Parathyroid adenoma (tissue), 2 donors: ENCODE data around the gene TXNRD2.

Source experiments
- H2AFZ ChIP-seq: fragments of 300-600 bp; sonication (generic); one replicate; pipeline ENCODE4 v1.7.0; 2017; ENCODE audit warnings: antibody characterized with exemption, mild to moderate bottlenecking
- H3K27ac ChIP-seq: fragments of 300-600 bp; sonication (generic); one replicate; pipeline ENCODE4 v1.7.0; 2017
- H3K27me3 ChIP-seq: fragments of 300-600 bp; sonication (generic); one replicate; pipeline ENCODE4 v1.7.0; 2017; ENCODE audit warnings: low read length; ENCODE audit not compliant: control insufficient read depth, insufficient read depth
- H3K36me3 ChIP-seq: fragments of 300-600 bp; sonication (generic); one replicate; pipeline ENCODE4 v1.7.0; 2017; ENCODE audit warnings: low read length; ENCODE audit not compliant: control insufficient read depth, insufficient read depth
- H3K4me1 ChIP-seq: fragments of 300-600 bp; sonication (generic); one replicate; pipeline ENCODE4 v1.7.0; 2017; ENCODE audit warnings: control low read depth
- H3K4me2 ChIP-seq: fragments of 300-600 bp; sonication (generic); one replicate; pipeline ENCODE4 v1.7.0; 2017; ENCODE audit warnings: low read length
- H3K4me3 ChIP-seq: fragments of 300-600 bp; sonication (generic); one replicate; pipeline ENCODE4 v1.7.0; 2017; ENCODE audit warnings: low read depth, low read length
- H3K79me2 ChIP-seq: fragments of 300-600 bp; sonication (generic); one replicate; pipeline ENCODE4 v1.7.0; 2017; ENCODE audit warnings: control low read depth
- H3K9ac ChIP-seq: fragments of 300-600 bp; sonication (generic); one replicate; pipeline ENCODE4 v1.7.0; 2017; ENCODE audit warnings: mild to moderate bottlenecking
- H3K9me3 ChIP-seq: fragments of 300-600 bp; sonication (generic); one replicate; pipeline ENCODE4 v1.7.0; 2017; ENCODE audit warnings: low read length; ENCODE audit not compliant: control insufficient read depth
- TF ChIP-seq, protein P1 (sequence below): fragments of 300-600 bp; sonication (generic); IDR thresholded peaks from one replicate; pipeline ENCODE4 v1.7.0; 2017; ENCODE audit warnings: antibody characterized with exemption, mild to moderate bottlenecking
- donor health status: primary hyperparathyroidism.

TXNRD2 gene

DNA sequence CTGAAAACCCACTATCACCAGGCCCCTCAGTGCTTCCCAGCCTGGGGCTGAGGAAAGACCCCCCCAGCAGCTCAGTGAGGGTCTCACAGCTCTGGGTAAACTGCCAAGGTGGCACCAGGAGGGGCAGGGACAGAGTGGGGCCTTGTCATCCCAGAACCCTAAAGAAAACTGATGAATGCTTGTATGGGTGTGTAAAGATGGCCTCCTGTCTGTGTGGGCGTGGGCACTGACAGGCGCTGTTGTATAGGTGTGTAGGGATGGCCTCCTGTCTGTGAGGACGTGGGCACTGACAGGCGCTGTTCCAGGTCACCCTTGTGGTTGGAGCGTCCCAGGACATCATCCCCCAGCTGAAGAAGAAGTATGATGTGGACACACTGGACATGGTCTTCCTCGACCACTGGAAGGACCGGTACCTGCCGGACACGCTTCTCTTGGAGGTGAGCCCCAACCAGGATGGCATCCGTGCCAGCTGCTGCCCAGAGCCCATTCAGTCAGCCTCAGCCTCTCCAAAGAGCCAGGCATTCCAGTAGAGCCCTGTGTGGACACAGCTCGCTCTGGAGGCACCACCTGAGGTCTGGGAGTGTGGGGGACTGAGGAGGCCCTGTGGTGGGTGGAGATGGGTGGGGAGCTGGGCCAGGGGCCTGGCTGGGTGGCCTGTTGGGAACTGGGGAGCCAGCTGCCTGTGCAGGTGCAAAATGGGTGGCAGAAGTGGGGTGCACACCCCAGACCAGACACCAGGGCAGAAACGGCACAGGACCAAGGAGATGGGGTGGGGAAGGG is 22.4 kb upstream of the TXNRD2 start:
- H3K27me3 ChIP-seq, result no peaks in the 10 kb centered on the region
- no peak overlapping the region for H2AFZ ChIP-seq
- H3K36me3 ChIP-seq, result no peaks in the 10 kb centered on the region
- no peak overlapping the region for H3K27ac ChIP-seq
- H3K9me3 ChIP-seq, result no peaks in the 10 kb centered on the region
- H3K4me3 ChIP-seq, result no peak overlapping the region
- peaks cover 4% of the 10 kb centered on the region for H3K4me1 ChIP-seq
- no peaks in the 10 kb centered on the region for H3K79me2 ChIP-seq
- TF ChIP-seq, protein P1, sequence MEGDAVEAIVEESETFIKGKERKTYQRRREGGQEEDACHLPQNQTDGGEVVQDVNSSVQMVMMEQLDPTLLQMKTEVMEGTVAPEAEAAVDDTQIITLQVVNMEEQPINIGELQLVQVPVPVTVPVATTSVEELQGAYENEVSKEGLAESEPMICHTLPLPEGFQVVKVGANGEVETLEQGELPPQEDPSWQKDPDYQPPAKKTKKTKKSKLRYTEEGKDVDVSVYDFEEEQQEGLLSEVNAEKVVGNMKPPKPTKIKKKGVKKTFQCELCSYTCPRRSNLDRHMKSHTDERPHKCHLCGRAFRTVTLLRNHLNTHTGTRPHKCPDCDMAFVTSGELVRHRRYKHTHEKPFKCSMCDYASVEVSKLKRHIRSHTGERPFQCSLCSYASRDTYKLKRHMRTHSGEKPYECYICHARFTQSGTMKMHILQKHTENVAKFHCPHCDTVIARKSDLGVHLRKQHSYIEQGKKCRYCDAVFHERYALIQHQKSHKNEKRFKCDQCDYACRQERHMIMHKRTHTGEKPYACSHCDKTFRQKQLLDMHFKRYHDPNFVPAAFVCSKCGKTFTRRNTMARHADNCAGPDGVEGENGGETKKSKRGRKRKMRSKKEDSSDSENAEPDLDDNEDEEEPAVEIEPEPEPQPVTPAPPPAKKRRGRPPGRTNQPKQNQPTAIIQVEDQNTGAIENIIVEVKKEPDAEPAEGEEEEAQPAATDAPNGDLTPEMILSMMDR, result no peak
- H3K4me2 ChIP-seq, result peak overlapping the region; percentile 57
- no peak overlapping the region for H3K9ac ChIP-seq

DNA sequence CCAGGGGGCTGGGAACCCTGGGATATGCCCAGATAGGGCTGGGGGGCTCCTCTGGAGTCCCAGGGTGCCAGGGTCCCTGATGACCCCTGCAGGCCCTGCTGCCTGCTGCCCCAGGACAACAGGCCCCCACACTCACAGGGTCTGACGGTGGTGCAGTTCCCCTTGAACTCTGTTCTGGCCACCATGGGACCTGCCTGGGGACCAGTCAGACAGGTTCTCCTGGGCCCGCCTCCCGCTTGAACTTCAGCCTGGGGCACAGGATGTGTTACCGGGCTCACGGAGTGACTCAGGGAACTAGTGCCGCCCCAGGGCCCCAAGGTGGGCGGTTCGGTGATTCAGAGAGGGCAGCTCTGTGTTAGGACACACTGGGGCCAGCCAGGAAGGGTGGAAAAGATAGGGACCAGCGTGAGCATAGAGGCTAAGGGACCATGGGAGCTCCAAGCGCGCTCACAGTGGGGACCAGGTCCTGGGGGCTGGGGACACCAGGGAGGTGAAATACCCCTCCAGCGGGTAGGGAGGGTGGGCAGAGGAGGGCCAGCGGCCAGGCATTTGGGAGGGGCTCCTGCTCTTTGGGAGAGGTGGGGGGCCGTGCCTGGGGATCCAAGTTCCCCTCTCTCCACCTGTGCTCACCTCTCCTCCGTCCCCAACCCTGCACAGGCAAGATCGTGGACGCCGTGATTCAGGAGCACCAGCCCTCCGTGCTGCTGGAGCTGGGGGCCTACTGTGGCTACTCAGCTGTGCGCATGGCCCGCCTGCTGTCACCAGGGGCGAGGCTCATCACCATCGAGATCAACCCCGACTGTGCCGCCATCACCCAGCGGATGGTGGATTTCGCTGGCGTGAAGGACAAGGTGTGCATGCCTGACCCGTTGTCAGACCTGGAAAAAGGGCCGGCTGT is 21.5 kb upstream of the TXNRD2 start:
- TF ChIP-seq, protein P1, result no peak
- H3K4me2 ChIP-seq, result peak overlapping the region; percentile 84
- H3K27ac ChIP-seq, result peak overlapping the region; percentile 75
- H3K4me3 ChIP-seq, result peak overlapping the region; percentile 49
- H3K27me3 ChIP-seq, result no peaks in the 10 kb centered on the region
- peaks cover 4% of the 10 kb centered on the region for H3K4me1 ChIP-seq
- H2AFZ ChIP-seq, result peak overlapping the region; percentile 42
- no peaks in the 10 kb centered on the region for H3K36me3 ChIP-seq
- no peaks in the 10 kb centered on the region for H3K79me2 ChIP-seq
- H3K9ac ChIP-seq, result no peak overlapping the region
- no peaks in the 10 kb centered on the region for H3K9me3 ChIP-seq

DNA sequence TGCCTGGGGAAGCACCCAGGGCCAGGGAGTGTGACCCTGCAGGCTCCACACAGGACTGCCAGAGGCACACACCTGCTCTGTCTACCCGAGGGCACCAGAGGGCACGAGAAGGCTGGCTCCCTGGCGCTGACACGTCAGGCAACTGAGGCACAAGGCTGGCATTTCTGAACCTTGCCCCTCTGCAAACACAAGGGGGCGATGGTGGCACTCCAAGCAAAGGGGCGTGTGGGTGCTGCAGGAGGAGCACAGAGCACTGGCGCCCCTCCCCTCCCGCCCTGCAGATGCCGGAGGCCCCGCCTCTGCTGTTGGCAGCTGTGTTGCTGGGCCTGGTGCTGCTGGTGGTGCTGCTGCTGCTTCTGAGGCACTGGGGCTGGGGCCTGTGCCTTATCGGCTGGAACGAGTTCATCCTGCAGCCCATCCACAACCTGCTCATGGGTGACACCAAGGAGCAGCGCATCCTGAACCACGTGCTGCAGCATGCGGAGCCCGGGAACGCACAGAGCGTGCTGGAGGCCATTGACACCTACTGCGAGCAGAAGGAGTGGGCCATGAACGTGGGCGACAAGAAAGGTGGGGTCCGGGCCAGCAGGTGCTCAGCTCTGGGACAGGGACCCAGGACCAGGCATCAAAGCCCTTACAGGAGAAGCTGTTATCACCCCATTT is 20.8 kb upstream of the TXNRD2 start:
- TF ChIP-seq, protein P1, result peak; percentile 47
- H3K27me3 ChIP-seq, result no peaks in the 10 kb centered on the region
- H3K4me3 ChIP-seq, result peak overlapping the region; percentile 49
- peak overlapping the region; percentile 42 for H2AFZ ChIP-seq
- no peaks in the 10 kb centered on the region for H3K79me2 ChIP-seq
- H3K9ac ChIP-seq, result no peak overlapping the region
- H3K4me2 ChIP-seq, result peak overlapping the region; percentile 84
- H3K9me3 ChIP-seq, result no peaks in the 10 kb centered on the region
- peak overlapping the region; percentile 75 for H3K27ac ChIP-seq
- H3K4me1 ChIP-seq, result peaks cover 4% of the 10 kb centered on the region
- no peaks in the 10 kb centered on the region for H3K36me3 ChIP-seq

DNA sequence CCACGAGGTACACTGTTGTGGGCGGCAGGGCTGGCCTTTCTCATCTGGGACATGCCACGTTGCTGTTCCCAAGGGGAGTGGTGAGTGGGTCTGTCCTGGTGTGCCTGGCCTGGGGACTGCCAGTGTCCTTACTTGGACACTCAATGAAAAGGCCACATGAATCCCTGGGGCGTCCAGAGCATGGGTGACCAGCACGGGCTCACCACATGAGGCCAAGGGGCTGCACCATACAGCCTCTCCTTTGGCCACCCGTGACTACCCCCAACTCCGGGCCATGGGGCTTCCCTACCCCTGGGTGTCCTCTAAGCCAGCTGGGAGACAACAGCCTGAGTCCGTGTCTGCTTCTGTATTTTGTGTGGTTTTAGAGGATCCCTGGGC is 20.2 kb upstream of the TXNRD2 start:
- no peaks in the 10 kb centered on the region for H3K9me3 ChIP-seq
- H3K36me3 ChIP-seq, result no peaks in the 10 kb centered on the region
- H3K27me3 ChIP-seq, result no peaks in the 10 kb centered on the region
- H3K9ac ChIP-seq, result no peak overlapping the region
- H3K4me3 ChIP-seq, result no peak overlapping the region
- peaks cover 4% of the 10 kb centered on the region for H3K4me1 ChIP-seq
- H2AFZ ChIP-seq, result no peak overlapping the region
- TF ChIP-seq, protein P1, result no peak
- H3K4me2 ChIP-seq, result no peak overlapping the region
- H3K27ac ChIP-seq, result no peak overlapping the region
- H3K79me2 ChIP-seq, result no peaks in the 10 kb centered on the region
